ENCODE data around the gene DCXR.

The DCXR gene

GRCh38 chr17:82036634-82037091, 834 bp downstream of the DCXR start:
- no peak for DNase-seq

- DNase-seq, result no peak
Measured at GRCh38 chr17:82035956-82036633, 1.4 kb downstream of the DCXR start.

GRCh38 chr17:82035488-82035887, 2.0 kb downstream of the DCXR start:
- no peak for DNase-seq

- DNase-seq, result no peak
Measured at GRCh38 chr17:82034371-82035011, 3.0 kb downstream of the DCXR start.

- DNase-seq, result no peak
Measured at GRCh38 chr17:82033359-82034085, 4.0 kb downstream of the DCXR start.

- peak; percentile 11 for DNase-seq
Measured at GRCh38 chr17:82031885-82032627, 5.4 kb downstream of the DCXR start.

GRCh38 chr17:82031303-82031884, 6.1 kb downstream of the DCXR start, which contains the start of gene RAC3:
Gene RAC3, plus strand, starts transcription at chr17:82031678. Its CDS starts 84 bp downstream, at chr17:82031762.
- no peak for DNase-seq

GRCh38 chr17:82030470-82031302, 6.8 kb downstream of the DCXR start:
- DNase-seq, result peak; percentile 76

GRCh38 chr17:82029990-82030469, 7.5 kb downstream of the DCXR start:
- no peak for DNase-seq

GRCh38 chr17:82029391-82029790, 8.1 kb downstream of the DCXR start:
- DNase-seq, result no peak

- DNase-seq, result no peak
Measured at GRCh38 chr17:82028966-82029365, 8.5 kb downstream of the DCXR start.

- DNase-seq, result no peak
Measured at GRCh38 chr17:82028246-82028645, 9.3 kb downstream of the DCXR start.

- DNase-seq, result no peak
Measured at GRCh38 chr17:82025401-82026107, 11.9 kb downstream of the DCXR start.

- no peak for DNase-seq
Measured at GRCh38 chr17:82024859-82025258, 12.6 kb downstream of the DCXR start.

GRCh38 chr17:82023447-82024241, 13.9 kb downstream of the DCXR start:
- DNase-seq, result peak; percentile 27

GRCh38 chr17:82022981-82023446, 14.5 kb downstream of the DCXR start, which contains the start of gene LRRC45:
Gene LRRC45, plus strand, starts transcription at chr17:82023305. Its CDS starts 339 bp downstream, at chr17:82023644.
- peak; percentile 99 for DNase-seq

- DNase-seq, result no peak
Measured at GRCh38 chr17:82022310-82022980, 15.1 kb downstream of the DCXR start, which contains the start of gene CENPX. Gene CENPX, minus strand, starts transcription at chr17:82022878. Its CDS starts 17 bp downstream, at chr17:82022861.

GRCh38 chr17:82021900-82022309, 15.6 kb downstream of the DCXR start:
- peak; percentile 51 for DNase-seq
